Measurements from ENCODE around the gene COG5.

The COG5 gene

GRCh38 chr7:107502154-107502553 lies 61.6 kb downstream of the COG5 start:
- Histone ChIP-seq H3K79me2 (ENCODE audit: insufficient read depth, low read length) (no peaks in the 10 kb centered on the region), H3K36me3 (ENCODE audit: insufficient read depth, low read length) (no peaks in the 10 kb centered on the region)

GRCh38 chr7:107501593-107501992 lies 62.1 kb downstream of the COG5 start:
- H3K79me2 ChIP-seq (ENCODE audit: insufficient read depth, low read length): no peaks in the 10 kb centered on the region
- no peaks in the 10 kb centered on the region for H3K9me3 ChIP-seq (ENCODE audit: low read length)
- H3K9ac ChIP-seq (ENCODE audit: low read length): no peak overlapping the region
- no peak overlapping the region for H2AFZ ChIP-seq (ENCODE audit: low read length)
- TF ChIP-seq CTCF (IDR thresholded peaks at IDR 0.05; ENCODE audit: low read length): peak; percentile 87
- no peak for TF ChIP-seq EZH2 (IDR thresholded peaks at IDR 0.05; ENCODE audit: borderline replicate concordance, low read length)
- no peak overlapping the region for H3K4me2 ChIP-seq (ENCODE audit: low read length)
- H4K20me1 ChIP-seq (ENCODE audit: insufficient read depth, low read length): no peaks in the 10 kb centered on the region
- no peak overlapping the region for H3K4me3 ChIP-seq (ENCODE audit: low read depth, low read length, poor library complexity, severe bottlenecking)
- no peaks in the 10 kb centered on the region for H3K27me3 ChIP-seq (ENCODE audit: insufficient read depth, low read length)
- H3K4me1 ChIP-seq (ENCODE audit: insufficient read depth, low read length, severe bottlenecking): peaks cover 8% of the 10 kb centered on the region
- H3F3A ChIP-seq (ENCODE audit: insufficient read depth, low read length): no peaks in the 10 kb centered on the region
- no peaks in the 10 kb centered on the region for H3K9me2 ChIP-seq (ENCODE audit: low read depth, low read length)
- H3K36me3 ChIP-seq (ENCODE audit: insufficient read depth, low read length): no peaks in the 10 kb centered on the region
- H3K27ac ChIP-seq (ENCODE audit: low read depth, low read length, poor library complexity, severe bottlenecking): no peak overlapping the region

More at GRCh38 chr7:107502154-107502553, 61.6 kb downstream of the COG5 start:
- no peaks in the 10 kb centered on the region for H4K20me1 ChIP-seq (ENCODE audit: insufficient read depth, low read length)
- H3K4me1 ChIP-seq (ENCODE audit: insufficient read depth, low read length, severe bottlenecking): peaks cover 13% of the 10 kb centered on the region
- no peak overlapping the region for H3K4me3 ChIP-seq (ENCODE audit: low read depth, low read length, poor library complexity, severe bottlenecking)
- H3K27me3 ChIP-seq (ENCODE audit: insufficient read depth, low read length): no peaks in the 10 kb centered on the region
- TF ChIP-seq CTCF (IDR thresholded peaks at IDR 0.05; ENCODE audit: low read length) (no peak), EZH2 (IDR thresholded peaks at IDR 0.05; ENCODE audit: borderline replicate concordance, low read length) (no peak)
- H2AFZ ChIP-seq (ENCODE audit: low read length): no peak overlapping the region
- H3K9me2 ChIP-seq (ENCODE audit: low read depth, low read length): no peaks in the 10 kb centered on the region
- H3K9me3 ChIP-seq (ENCODE audit: low read length): no peaks in the 10 kb centered on the region
- no peak overlapping the region for H3K9ac ChIP-seq (ENCODE audit: low read length)
- no peaks in the 10 kb centered on the region for H3F3A ChIP-seq (ENCODE audit: insufficient read depth, low read length)
- no peak overlapping the region for H3K27ac ChIP-seq (ENCODE audit: low read depth, low read length, poor library complexity, severe bottlenecking)
- no peak overlapping the region for H3K4me2 ChIP-seq (ENCODE audit: low read length)

GRCh38 chr7:107499731-107500130 lies 64.0 kb downstream of the COG5 start:
- TF ChIP-seq CTCF (IDR thresholded peaks at IDR 0.05; ENCODE audit: low read length): no peak
- TF ChIP-seq EZH2 (IDR thresholded peaks at IDR 0.05; ENCODE audit: borderline replicate concordance, low read length): no peak
- no peaks in the 10 kb centered on the region for H3K36me3 ChIP-seq (ENCODE audit: insufficient read depth, low read length)
- H3K4me2 ChIP-seq (ENCODE audit: low read length): no peak overlapping the region
- no peaks in the 10 kb centered on the region for H3F3A ChIP-seq (ENCODE audit: insufficient read depth, low read length)
- H3K4me3 ChIP-seq (ENCODE audit: low read depth, low read length, poor library complexity, severe bottlenecking): no peak overlapping the region
- no peaks in the 10 kb centered on the region for H3K9me2 ChIP-seq (ENCODE audit: low read depth, low read length)
- no peaks in the 10 kb centered on the region for H4K20me1 ChIP-seq (ENCODE audit: insufficient read depth, low read length)
- H3K27me3 ChIP-seq (ENCODE audit: insufficient read depth, low read length): no peaks in the 10 kb centered on the region
- H3K9me3 ChIP-seq (ENCODE audit: low read length): peaks cover 5% of the 10 kb centered on the region
- no peak overlapping the region for H3K27ac ChIP-seq (ENCODE audit: low read depth, low read length, poor library complexity, severe bottlenecking)
- no peak overlapping the region for H2AFZ ChIP-seq (ENCODE audit: low read length)
- H3K4me1 ChIP-seq (ENCODE audit: insufficient read depth, low read length, severe bottlenecking): no peaks in the 10 kb centered on the region
- no peak overlapping the region for H3K9ac ChIP-seq (ENCODE audit: low read length)
- H3K79me2 ChIP-seq (ENCODE audit: insufficient read depth, low read length): no peaks in the 10 kb centered on the region
